A549 treated with ZK216348 at 1 μM for 4 hours (cell line): ENCODE measurements around the gene RELL2. TPM values are rescaled to one million over a fixed set of nuclear protein-coding genes. Genes with fewer than 3 reads are reported as not detected.

Experiments
- total RNA-seq: library from RNA; stranded (reverse); fragments of 200-300 nt; extraction: Qiagen RNA extraction; gene quantifications from 5 replicates; pipeline ENCODE4 v1.2.3, GENCODE V29; 2022; ENCODE audit warnings: low read depth

RELL2 gene
- 2.2 to 5.2 TPM (median 3.9 TPM) in 5 replicates for total RNA-seq

GRCh38 chr5:141636413-141637122 is at the start of gene RELL2, which contains the start of gene HDAC3:
RELL2 (plus strand) TSS chr5:141636997; CDS start chr5:141638226, 1,229 bp downstream.
HDAC3 (minus strand) TSS chr5:141636849; CDS start chr5:141636790, 59 bp downstream.

GRCh38 chr5:141618804-141619554 is 17.8 kb upstream of the RELL2 start, which contains the start of gene DIAPH1:
DIAPH1 (minus strand) TSS chr5:141619000; CDS start chr5:141618914, 86 bp downstream.

GRCh38 chr5:141650851-141651727 is 14.3 kb downstream of the RELL2 start, which contains the start of gene FCHSD1:
FCHSD1 (minus strand) TSS chr5:141651418; CDS start chr5:141651368, 50 bp downstream.

GRCh38 chr5:141681695-141682641 is 45.2 kb downstream of the RELL2 start, which contains the start of gene ARAP3:
ARAP3 (minus strand) TSS chr5:141682230; CDS start chr5:141680486, 1,744 bp downstream.

Other genes starting within 250 kb of the RELL2 start
- 0.74 to 1.1 TPM (median 0.90 TPM) in 5 replicates for gene PCDHGB4, start 249.3 kb upstream of the RELL2 start, total RNA-seq
- gene PCDHGA8, start 244.4 kb upstream of the RELL2 start, total RNA-seq: 0.02 to 0.06 TPM (median 0.04 TPM) in 3 of 5 replicates, not detected in the others
- 1.9 to 2.5 TPM (median 2.1 TPM) in 5 replicates for gene PCDHGB5, start 239.1 kb upstream of the RELL2 start, total RNA-seq
- gene PCDHGA9, start 234.2 kb upstream of the RELL2 start, total RNA-seq: 0.09 TPM in 1 of 5 replicates, not detected in the others
- gene PCDHGB6, start 229.0 kb upstream of the RELL2 start, total RNA-seq: 0.07 to 0.12 TPM (median 0.08 TPM) in 4 of 5 replicates, not detected in the other
- gene PCDHGA10, start 224.0 kb upstream of the RELL2 start, total RNA-seq: not detected in 5 replicates
- gene PCDHGB7, start 219.3 kb upstream of the RELL2 start, total RNA-seq: 0.05 to 0.08 TPM (median 0.06 TPM) in 3 of 5 replicates, not detected in the others
- 0.05 to 0.07 TPM in 2 of 5 replicates, not detected in the others for gene PCDHGA11, start 215.9 kb upstream of the RELL2 start, total RNA-seq
- not detected in 5 replicates for gene PCDHGA12, start 206.5 kb upstream of the RELL2 start, total RNA-seq
- gene PCDHGC3, start 161.0 kb upstream of the RELL2 start, total RNA-seq: 5.1 to 7.1 TPM (median 6.4 TPM) in 5 replicates
- gene PCDHGC4, start 152.0 kb upstream of the RELL2 start, total RNA-seq: not detected in 5 replicates
- gene PCDHGC5, start 147.9 kb upstream of the RELL2 start, total RNA-seq: not detected in 5 replicates
- gene DIAPH1, start 18.0 kb upstream of the RELL2 start, total RNA-seq: 91.5 to 99.5 TPM (median 94.4 TPM) in 5 replicates
- 46.9 to 50.4 TPM (median 48.8 TPM) in 5 replicates for gene HDAC3, start 148 bp upstream of the RELL2 start, total RNA-seq
- 7.9 to 14.2 TPM (median 9.6 TPM) in 5 replicates for gene FCHSD1, start 14.4 kb downstream of the RELL2 start, total RNA-seq
- gene ARAP3, start 45.2 kb downstream of the RELL2 start, total RNA-seq: 2.2 to 5.9 TPM (median 4.8 TPM) in 5 replicates
- gene PCDH1, start 241.4 kb downstream of the RELL2 start, total RNA-seq: 1.6 to 4.8 TPM (median 3.1 TPM) in 5 replicates